HG02938 (cell line): ENCODE measurements around the gene OR8A1.

ENCODE experiments used
- ATAC-seq: cut with Tn5 transposase; IDR thresholded peaks from one replicate; pipeline ENCODE4 v1.9.1; 2021; ENCODE audit warnings: mild to moderate bottlenecking, moderate library complexity; ENCODE audit not compliant: unreplicated experiment

The OR8A1 gene

GRCh38 chr11:124569697-124570096 is at the start of gene OR8A1:
OR8A1 (plus strand) TSS chr11:124569997; CDS start chr11:124570120, 123 bp downstream.
- ATAC-seq = no peak

GRCh38 chr11:124520550-124520854 is 49.3 kb upstream of the OR8A1 start:
- no peak for ATAC-seq

GRCh38 chr11:124533626-124534025 is 36.2 kb upstream of the OR8A1 start:
- ATAC-seq = no peak

DNA sequence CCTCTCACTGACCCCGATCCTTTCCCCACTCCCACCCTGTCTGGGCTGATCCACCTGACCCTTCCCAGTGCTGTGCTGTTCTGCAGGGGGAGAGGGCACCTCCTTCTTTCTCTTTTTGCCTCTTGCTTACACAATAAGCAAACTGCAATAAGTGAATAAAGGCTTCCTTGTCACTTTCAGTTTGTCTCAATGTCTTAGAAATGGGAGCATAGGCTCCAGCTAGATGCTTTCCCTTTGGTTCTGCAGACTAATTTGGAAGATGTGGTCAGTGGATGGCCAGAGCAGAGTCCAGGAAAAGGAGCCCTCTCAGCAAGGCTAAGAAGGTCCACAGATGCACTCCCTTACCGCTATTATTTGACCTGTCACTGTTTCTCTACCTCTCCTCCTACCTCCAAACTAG is 35.7 kb upstream of the OR8A1 start:
- ATAC-seq = no peak

GRCh38 chr11:124535552-124536232 is 34.1 kb upstream of the OR8A1 start:
- ATAC-seq = no peak

GRCh38 chr11:124536520-124536919 is 33.3 kb upstream of the OR8A1 start:
- ATAC-seq = no peak

DNA sequence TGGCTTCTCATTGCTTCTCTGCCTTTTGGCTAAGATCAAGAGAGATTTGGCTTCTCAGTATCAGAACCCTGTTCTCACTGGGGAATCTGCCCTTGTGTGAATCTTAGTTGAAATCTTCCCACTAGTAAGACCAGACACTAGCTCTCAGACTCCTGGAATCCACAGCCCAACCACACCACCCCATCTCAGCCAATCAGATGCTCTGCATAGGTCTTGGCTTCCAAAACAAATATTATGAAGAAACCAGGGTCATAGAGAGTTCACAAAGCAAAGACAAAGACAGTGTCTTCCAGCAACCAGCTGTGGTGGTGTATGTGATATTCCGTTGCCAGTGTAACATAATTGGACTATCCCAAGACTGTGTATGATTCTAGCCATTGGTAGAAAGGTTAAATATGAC is 31.8 kb upstream of the OR8A1 start:
- no peak for ATAC-seq

DNA sequence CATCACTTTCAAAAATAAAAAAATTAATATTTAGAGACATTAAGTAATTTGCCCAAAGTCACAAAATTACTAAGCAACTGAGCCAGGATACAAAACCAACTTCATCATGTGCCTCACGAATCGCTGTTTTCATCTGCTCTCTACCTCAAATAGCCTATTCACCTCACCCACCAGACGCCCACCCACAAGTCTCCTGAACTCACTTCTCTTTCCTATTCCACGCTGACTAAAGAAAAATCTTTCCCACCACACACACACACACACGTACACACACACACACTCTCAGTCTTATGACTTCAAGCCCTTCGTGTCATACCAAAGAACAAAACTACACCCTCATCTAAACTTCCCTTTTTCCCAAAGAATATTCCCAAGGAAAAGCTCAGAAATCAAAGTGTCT is 28.6 kb upstream of the OR8A1 start:
- ATAC-seq = no peak

DNA sequence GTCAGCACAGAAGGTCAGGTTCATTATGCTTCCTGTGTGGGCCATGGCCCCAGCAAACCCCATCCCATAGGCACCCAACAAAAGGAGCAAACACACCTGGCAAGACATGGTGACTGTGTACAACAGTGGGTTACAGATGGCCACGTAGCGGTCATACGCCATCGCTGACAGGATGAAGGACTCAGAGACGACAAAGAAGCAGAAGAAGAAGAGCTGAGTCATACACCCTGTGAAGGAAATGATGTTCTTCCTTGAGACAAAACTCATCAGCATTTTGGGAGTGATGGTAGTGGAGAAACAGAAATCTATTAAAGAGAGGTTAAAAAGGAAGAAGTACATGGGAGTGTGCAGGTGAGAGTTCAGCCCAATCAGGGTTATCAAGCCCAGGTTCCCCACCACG is 26.7 kb upstream of the OR8A1 start:
- ATAC-seq = no peak

- ATAC-seq = no peak
Measured at GRCh38 chr11:124543554-124543953, 26.2 kb upstream of the OR8A1 start, which contains the start of gene OR8B12. OR8B12 (minus strand) TSS chr11:124543654; CDS start chr11:124543654, 0 bp downstream.

GRCh38 chr11:124551189-124551588 is 18.6 kb upstream of the OR8A1 start:
- ATAC-seq = no peak

GRCh38 chr11:124551987-124552386 is 17.8 kb upstream of the OR8A1 start:
- no peak for ATAC-seq

- no peak for ATAC-seq
Measured at GRCh38 chr11:124556828-124557227, 13.0 kb upstream of the OR8A1 start.

DNA sequence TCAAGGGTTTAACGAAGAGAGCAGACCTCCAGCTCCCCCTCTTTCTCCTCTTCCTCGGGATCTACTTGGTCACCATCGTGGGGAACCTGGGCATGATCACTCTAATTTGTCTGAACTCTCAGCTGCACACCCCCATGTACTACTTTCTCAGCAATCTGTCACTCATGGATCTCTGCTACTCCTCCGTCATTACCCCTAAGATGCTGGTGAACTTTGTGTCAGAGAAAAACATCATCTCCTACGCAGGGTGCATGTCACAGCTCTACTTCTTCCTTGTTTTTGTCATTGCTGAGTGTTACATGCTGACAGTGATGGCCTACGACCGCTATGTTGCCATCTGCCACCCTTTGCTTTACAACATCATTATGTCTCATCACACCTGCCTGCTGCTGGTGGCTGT is 363 bp downstream of the OR8A1 start:
- no peak for ATAC-seq

DNA sequence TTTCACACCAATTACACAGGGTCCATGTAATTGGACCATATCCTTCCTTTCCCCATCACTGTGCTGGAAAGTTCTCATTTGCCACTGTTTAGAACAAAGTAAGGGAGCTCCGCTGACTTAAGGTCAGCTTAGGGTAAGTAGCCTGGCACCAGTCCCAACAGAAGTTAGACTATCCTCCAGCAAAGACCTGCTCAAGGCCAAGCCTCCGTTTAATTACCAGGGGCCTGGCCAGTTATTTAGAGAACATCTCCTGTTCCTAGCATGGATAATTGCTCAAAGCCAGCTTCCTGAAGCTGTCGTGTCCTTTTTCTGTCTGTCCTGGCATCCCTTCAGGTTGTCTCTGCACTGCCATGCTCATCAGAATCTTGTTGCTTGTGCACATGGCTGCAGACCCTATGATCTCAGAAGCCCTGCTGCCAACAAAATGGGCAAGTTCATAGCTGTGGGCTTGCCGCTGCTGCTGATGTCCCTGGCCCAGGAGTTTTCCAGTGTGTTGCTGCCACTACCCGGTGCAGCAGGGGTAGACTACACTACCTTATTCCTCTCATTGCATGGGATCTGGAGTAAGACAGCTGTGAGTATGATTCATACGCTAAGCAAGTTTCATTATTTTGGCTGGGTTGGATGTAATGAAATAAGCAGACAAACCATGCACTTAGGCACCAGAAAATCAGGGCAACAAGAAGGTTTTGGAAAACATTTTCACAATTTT is 8.1 kb downstream of the OR8A1 start:
- ATAC-seq = no peak

GRCh38 chr11:124578761-124579160 is 9.0 kb downstream of the OR8A1 start:
- ATAC-seq = no peak

- ATAC-seq = no peak
Measured at GRCh38 chr11:124581817-124582216, 12.0 kb downstream of the OR8A1 start.

DNA sequence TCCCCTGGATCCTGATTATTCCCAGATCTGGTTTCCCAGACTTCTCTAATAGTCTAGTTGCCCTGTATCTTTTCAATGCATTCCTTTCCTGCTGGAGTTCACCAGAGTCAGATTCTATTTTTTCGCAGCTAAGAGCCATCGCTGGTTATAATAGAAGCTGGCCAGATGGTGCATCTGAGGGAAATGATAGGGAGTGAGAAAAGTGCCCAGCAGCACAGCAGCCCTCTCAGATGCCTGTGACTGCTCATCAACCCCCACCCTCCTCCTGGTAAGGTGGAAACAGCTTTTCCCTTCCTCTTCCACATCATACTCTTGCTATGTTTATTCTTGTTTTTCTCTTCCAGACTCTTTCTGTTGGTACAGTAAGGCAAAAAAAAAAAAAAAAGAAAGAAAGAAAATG is 12.8 kb downstream of the OR8A1 start:
- no peak for ATAC-seq

GRCh38 chr11:124583781-124584180 is 14.0 kb downstream of the OR8A1 start:
- ATAC-seq = no peak

DNA sequence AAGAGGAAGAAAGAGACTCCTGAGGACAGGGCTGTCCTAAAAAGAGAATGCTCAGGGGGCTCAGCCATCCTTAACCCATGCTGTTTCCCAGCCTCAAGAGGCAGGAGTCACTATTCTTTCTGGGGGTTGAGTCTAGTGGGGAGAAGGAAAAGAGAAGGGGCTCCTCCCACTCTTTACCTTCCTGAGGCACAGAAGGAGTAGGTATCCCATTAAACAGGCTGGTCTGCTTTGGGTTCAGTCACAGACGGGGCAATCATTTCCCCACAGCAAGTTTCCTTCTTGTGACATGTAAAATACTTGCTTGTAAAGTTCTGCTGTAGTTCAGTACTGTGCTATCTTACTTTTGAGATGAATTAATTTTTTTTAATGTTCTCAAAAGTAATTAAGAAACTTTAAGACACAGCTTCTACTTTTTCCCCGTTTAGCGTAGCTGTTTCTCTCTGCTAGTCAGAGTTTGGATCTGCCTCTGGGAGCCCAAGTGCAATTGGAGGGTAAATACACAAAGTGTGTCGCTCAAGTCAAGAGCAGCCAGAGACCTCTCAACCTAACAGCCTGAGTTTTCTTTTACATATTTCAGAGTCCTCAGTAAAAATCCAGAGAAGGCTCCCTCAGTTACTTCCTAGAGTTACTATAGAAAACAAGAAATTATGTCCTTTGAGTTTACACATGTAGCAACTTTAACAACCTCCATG is 15.0 kb downstream of the OR8A1 start:
- ATAC-seq = no peak

- peak; percentile 64 for ATAC-seq
Measured at GRCh38 chr11:124586238-124586860, 16.6 kb downstream of the OR8A1 start.

- no peak for ATAC-seq
Measured at GRCh38 chr11:124591430-124591829, 21.6 kb downstream of the OR8A1 start.
